Erythroblast (primary cell): ENCODE data around the gene CCDC51.

Experiments
- GATA1 ChIP-seq: IDR thresholded peaks from 2 replicates; pipeline ENCODE4 v1.6.1; 2011; ENCODE audit warnings: low read depth, mild to moderate bottlenecking, control low read depth, low read length, moderate library complexity
- POLR2A ChIP-seq: IDR thresholded peaks from 2 replicates; pipeline ENCODE4 v1.6.1; 2011; ENCODE audit warnings: mild to moderate bottlenecking, low read length

DNA sequence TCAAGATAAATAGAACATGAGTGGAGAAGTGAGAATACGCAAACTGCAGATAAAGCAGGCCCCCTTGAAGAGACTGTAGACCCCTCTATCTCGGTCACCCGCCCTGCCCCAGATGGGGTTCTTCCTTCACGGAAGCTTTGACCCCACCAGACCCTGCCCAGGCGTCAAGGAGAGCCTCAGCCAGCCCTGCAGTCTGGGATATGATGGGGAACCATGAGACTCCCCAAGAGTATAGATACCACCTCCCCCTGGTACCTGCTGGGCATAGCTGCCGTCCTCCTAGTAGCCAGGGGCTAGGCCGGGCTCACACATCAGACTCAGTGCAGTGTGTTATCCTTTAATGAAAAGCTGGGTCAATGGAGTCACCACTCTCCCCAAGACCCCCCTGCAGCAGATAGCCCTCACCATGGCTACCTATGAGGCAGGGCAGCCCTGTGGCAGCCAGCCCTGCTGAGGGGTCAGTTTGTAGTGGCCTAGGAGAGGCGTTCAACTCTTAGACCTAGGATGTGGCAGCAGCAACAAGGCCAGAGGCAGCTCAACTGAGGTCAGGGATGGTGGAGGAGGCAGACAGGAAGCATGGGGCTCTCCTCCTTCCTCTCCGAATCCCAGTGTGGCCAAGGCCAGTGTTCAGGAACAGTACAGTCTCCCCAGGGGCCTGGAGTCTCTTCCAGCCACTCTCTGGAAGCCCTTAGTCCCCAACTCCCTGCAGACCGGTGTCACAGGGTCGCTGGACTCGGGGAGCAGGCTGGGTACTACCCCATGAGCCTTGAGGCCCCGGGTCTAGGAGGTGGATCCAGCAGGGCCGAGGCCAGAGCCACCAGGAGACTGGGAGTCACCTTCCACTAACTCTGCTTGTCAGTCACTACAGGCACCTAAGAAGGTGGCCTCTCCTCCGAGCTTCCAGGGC lies 36.1 kb downstream of the CCDC51 start:
- TF ChIP-seq POLR2A (no peak), GATA1 (no peak)
